Breast epithelium (tissue), 4 donors: Measurements from ENCODE around the gene TMEM178B. TPM values are rescaled to one million over a fixed set of nuclear protein-coding genes. Genes with fewer than 3 reads are reported as not detected.

Source experiments
- DNase-seq, 2 donors: peaks; one replicate each; pipeline ENCODE4 v3.0.0-alpha.2; 2019; ENCODE audit warnings: low spot score in 2 of 2
- H3K27ac ChIP-seq, 2 donors: fragments of 200-600 bp; sonication (generic) in 1 of 2; one replicate each; pipeline ENCODE4 v1.5.1; 2016 to 2019; ENCODE audit warnings: mild to moderate bottlenecking in 1 of 2
- H3K27me3 ChIP-seq, 2 donors: fragments of 200-600 bp; sonication (generic) in 1 of 2; one replicate each; pipeline versions ENCODE4 v1.5.1 to v1.6.0; 2017 to 2019; ENCODE audit warnings: control low read depth in 1 of 2, mild to moderate bottlenecking in 1 of 2
- H3K36me3 ChIP-seq: fragments of 200-600 bp; one replicate; pipeline ENCODE4 v1.5.1; 2019
- H3K4me1 ChIP-seq, 2 donors: fragments of 200-600 bp; sonication (generic); one replicate each; pipeline ENCODE4 v1.5.1; 2016 to 2019; ENCODE audit warnings: control low read depth in 1 of 2
- H3K4me3 ChIP-seq, 3 donors: fragments of 200-600 bp; sonication (generic); 1 replicate in 2 of 3; 2 replicates in 1 of 3; pipeline ENCODE4 v1.5.1; 2016 to 2019; ENCODE audit warnings: mild to moderate bottlenecking in 3 of 3, moderate library complexity in 2 of 3
- H3K9me3 ChIP-seq, 2 donors: fragments of 200-600 bp; sonication (generic) in 1 of 2; one replicate each; pipeline ENCODE4 v1.5.1; 2016 to 2019; ENCODE audit warnings: control low read depth in 1 of 2
- POLR2A ChIP-seq: fragments of 450-650 bp; IDR thresholded peaks from one replicate; pipeline ENCODE4 v1.6.1; 2016; ENCODE audit warnings: antibody characterized with exemption, mild to moderate bottlenecking, moderate library complexity
- POLR2AphosphoS5 ChIP-seq, 3 donors: sonication (generic); formaldehyde crosslinking; IDR thresholded peaks; one replicate each; pipeline ENCODE4 v1.6.1; 2017; ENCODE audit warnings: antibody characterized with exemption in 3 of 3
- intact Hi-C: fragments of 100-400 bp; cut with DNase I; formaldehyde crosslinking; loops from one replicate; pipeline ENCODE4 v1.15.1; 2023; ENCODE audit warnings: low total_unique reads
- total RNA-seq, 3 donors: library from RNA; depleted of rRNA; stranded (reverse); fragments of >200 nt; gene quantifications; one replicate each; pipeline ENCODE4 v1.1.0, GENCODE V29; 2016
- TF ChIP-seq, protein P1 (sequence below), 3 donors: fragments of 450-650 bp; IDR thresholded peaks; one replicate each; pipeline ENCODE4 v1.5.1; 2016 to 2017; ENCODE audit warnings: antibody characterized with exemption in 3 of 3, mild to moderate bottlenecking in 3 of 3, moderate library complexity in 3 of 3

Gene TMEM178B
- total RNA-seq, 3 donors from 2014 or later, result 0.33 to 0.88 (median 0.64) TPM

DNA sequence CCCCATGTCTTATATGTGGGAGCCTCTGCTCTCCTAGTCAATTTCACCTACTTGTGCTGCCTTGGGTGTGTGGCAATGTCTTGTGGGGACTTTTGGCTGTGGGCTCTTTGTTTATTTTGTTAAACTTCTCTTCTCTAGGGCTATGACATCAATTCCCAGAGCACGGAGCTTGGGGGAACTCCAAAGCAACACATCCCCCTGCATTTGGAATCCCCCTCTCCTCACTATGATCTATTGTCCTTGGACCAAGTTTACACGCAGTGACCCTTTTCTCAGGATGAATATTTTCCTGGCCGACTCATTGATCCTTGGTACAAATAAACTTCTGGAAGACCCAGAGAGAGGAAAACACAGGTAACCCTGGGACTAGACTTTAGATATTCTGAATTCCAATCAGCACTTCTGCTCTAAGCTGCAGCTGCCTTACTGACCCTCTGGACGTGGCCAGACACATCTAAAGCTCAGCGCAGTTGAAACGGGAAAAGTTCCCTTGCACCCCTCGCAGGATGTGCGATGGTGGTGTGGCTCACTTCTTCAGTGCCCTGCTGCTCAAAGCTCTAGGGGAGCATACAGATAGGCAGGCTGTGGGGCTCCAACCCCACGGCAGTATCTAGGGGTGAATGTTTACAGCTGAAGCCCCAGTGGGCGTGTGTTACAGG is 110.8 kb downstream of the TMEM178B start:
- intact Hi-C loops, result no loop called here
- H3K27ac ChIP-seq, result no peak overlapping the region
- no peak for DNase-seq
- TF ChIP-seq POLR2AphosphoS5 (IDR thresholded peaks at IDR 0.05), result no peak
- H3K4me1 ChIP-seq, result no peaks in the 10 kb centered on the region
- H3K36me3 ChIP-seq, result no peaks in the 10 kb centered on the region
- H3K9me3 ChIP-seq, result no peaks in the 10 kb centered on the region
- H3K27me3 ChIP-seq, result no peaks in the 10 kb centered on the region
- no peak overlapping the region for H3K4me3 ChIP-seq

- H3K27me3 ChIP-seq, result no peaks in the 10 kb centered on the region
- no peak overlapping the region for H3K27ac ChIP-seq
- H3K36me3 ChIP-seq, result no peaks in the 10 kb centered on the region
- DNase-seq, result no peak
- no peaks in the 10 kb centered on the region for H3K4me1 ChIP-seq
- no peak overlapping the region for H3K4me3 ChIP-seq
- no peaks in the 10 kb centered on the region for H3K9me3 ChIP-seq
- intact Hi-C loops, result no loop called here
- no peak for TF ChIP-seq POLR2AphosphoS5 (IDR thresholded peaks at IDR 0.05)
- no peak for TF ChIP-seq POLR2A
- TF ChIP-seq, protein P1, sequence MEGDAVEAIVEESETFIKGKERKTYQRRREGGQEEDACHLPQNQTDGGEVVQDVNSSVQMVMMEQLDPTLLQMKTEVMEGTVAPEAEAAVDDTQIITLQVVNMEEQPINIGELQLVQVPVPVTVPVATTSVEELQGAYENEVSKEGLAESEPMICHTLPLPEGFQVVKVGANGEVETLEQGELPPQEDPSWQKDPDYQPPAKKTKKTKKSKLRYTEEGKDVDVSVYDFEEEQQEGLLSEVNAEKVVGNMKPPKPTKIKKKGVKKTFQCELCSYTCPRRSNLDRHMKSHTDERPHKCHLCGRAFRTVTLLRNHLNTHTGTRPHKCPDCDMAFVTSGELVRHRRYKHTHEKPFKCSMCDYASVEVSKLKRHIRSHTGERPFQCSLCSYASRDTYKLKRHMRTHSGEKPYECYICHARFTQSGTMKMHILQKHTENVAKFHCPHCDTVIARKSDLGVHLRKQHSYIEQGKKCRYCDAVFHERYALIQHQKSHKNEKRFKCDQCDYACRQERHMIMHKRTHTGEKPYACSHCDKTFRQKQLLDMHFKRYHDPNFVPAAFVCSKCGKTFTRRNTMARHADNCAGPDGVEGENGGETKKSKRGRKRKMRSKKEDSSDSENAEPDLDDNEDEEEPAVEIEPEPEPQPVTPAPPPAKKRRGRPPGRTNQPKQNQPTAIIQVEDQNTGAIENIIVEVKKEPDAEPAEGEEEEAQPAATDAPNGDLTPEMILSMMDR (IDR thresholded peaks at IDR 0.05), result no peak
Observed at GRCh38 chr7:141185369-141185967, 111.6 kb downstream of the TMEM178B start.

DNA sequence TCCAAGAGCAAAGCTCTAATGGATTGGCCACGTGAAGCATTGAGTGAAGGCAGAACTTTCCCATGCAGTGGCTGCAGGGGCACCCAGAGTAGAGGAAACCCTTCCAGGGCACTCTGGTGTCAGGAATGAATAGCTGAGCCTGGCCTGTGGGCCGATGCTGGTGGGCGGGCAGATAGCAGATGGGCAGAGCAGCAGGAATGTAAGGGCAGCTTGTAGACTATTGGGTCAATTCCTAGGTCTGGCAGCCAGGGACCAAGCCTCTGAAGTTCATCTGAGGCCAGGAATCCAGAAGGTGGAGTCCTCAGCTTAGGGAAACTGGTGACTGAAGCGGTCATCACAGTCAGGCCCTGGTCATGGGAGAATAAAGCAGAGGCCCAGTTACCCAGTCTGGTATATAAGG is 115.4 kb downstream of the TMEM178B start:
- intact Hi-C loops, result no loop called here
- no peak for DNase-seq

GRCh38 chr7:141190495-141190894 is 116.6 kb downstream of the TMEM178B start:
- Histone ChIP-seq H3K9me3 (no peaks in the 10 kb centered on the region), H3K4me3 (no peak overlapping the region), H3K27ac (no peak overlapping the region), H3K36me3 (no peaks in the 10 kb centered on the region), H3K4me1 (no peaks in the 10 kb centered on the region), H3K27me3 (no peaks in the 10 kb centered on the region)
- TF ChIP-seq POLR2AphosphoS5 (IDR thresholded peaks at IDR 0.05), result no peak
- TF ChIP-seq, protein P1 (IDR thresholded peaks at IDR 0.05), result no peak
- no peak for TF ChIP-seq POLR2A
- DNase-seq, result no peak
- intact Hi-C loops, result no loop called here

More for the DNA sequence above, 115.4 kb downstream of the TMEM178B start:
- no peak overlapping the region for H3K4me3 ChIP-seq
- TF ChIP-seq POLR2A, result no peak
- no peak for TF ChIP-seq POLR2AphosphoS5 (IDR thresholded peaks at IDR 0.05)
- TF ChIP-seq, protein P1 (IDR thresholded peaks at IDR 0.05), result no peak
- no peaks in the 10 kb centered on the region for H3K4me1 ChIP-seq
- no peaks in the 10 kb centered on the region for H3K9me3 ChIP-seq
- no peaks in the 10 kb centered on the region for H3K36me3 ChIP-seq
- H3K27ac ChIP-seq, result no peak overlapping the region
- H3K27me3 ChIP-seq, result no peaks in the 10 kb centered on the region

DNA sequence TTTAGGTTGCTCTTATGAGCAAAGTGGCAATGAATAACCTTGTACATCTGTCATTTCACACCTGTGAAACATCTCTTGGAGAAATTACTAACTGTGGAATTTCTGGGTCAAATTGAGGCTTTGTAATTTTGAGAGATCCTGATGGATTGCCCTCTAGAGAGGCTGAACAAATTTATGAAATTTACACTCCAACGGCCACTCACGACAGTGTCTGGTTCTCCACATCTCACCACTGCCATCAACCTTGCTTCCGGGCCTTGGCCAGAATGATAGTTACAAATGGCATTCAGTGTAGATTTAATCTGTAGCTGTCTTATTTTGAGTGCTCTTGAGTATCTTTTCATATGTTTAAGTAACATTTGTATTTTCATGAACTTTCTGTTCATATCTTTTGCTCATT is 117.4 kb downstream of the TMEM178B start:
- Histone ChIP-seq H3K27me3 (no peaks in the 10 kb centered on the region), H3K4me1 (no peaks in the 10 kb centered on the region), H3K36me3 (no peaks in the 10 kb centered on the region), H3K27ac (no peak overlapping the region), H3K4me3 (no peak overlapping the region), H3K9me3 (no peaks in the 10 kb centered on the region)
- TF ChIP-seq POLR2AphosphoS5 (IDR thresholded peaks at IDR 0.05) (no peak), POLR2A (no peak)
- TF ChIP-seq, protein P1 (IDR thresholded peaks at IDR 0.05), result no peak
- DNase-seq, result no peak
- intact Hi-C loops, result no loop called here
